ENCODE results near the gene NTM. TPM values are rescaled to one million over a fixed set of nuclear protein-coding genes. Genes with fewer than 3 reads are reported as not detected.

The NTM gene
- total RNA-seq, 1 experiment from 2014 or later, result 0.73 TPM

DNA sequence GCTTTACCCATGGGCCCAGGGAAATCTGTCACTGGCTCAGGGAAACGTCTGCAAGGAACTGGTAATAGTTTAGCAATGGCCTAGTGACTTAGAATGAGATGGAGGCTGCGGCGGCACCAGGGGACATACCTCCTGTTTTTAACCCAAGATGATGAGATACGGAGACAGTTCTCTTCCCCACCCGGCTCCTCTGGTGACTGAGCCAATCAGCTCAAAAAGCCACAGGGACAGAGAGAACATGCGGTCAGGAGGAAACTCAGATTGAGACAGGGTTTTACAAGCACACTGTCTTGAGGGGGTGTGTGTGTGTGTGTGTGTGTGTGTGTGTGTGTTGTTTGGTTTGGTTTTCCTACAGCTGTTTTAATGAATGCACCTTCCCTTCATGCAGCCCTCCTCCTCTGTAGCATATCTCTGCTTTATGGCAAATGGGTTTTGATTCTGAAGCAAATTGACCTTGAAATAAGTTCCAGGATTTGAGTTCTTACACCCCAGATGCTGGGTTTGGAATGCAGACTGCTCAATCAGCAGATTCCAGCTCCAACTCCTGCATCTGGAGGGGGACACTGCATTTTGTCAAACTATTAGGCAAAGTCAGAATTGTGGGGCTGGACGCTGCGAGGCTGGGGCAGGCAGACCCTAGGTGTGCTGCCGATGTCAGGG, 246.2 kb downstream of the NTM start:
- no TSS peak for BruUV-seq (replicated peaks)
- Histone ChIP-seq H3K27me3 (replicated peaks; ENCODE audit: control insufficient read depth, insufficient read depth, low read length) (0 out of 2 replicates have a peak, but pooled peaks cover 1% of the 10 kb centered on the region), H3K36me3 (ENCODE audit: control insufficient read depth, insufficient read depth, low read length) (no peaks in the 10 kb centered on the region), H3K9me3 (no peaks in the 10 kb centered on the region), H3K4me3 (ENCODE audit: low read depth, low read length) (no peak overlapping the region), H3K4me1 (no peaks in the 10 kb centered on the region)
- intact Hi-C loops (cut with micrococcal nuclease; ENCODE audit: unreplicated experiment), result no loop called here
- Mint-ChIP-seq H3K9me3 (ENCODE audit: unreplicated experiment) (no peaks in the 10 kb centered on the region), H3K4me1 (ENCODE audit: low read depth, unreplicated experiment) (no peaks in the 10 kb centered on the region), H3K36me3 (ENCODE audit: insufficient read depth, unreplicated experiment) (no peaks in the 10 kb centered on the region), H3K4me3 (ENCODE audit: unreplicated experiment) (no peak overlapping the region), H3K27ac (ENCODE audit: unreplicated experiment) (no peak overlapping the region), H3K27me3 (ENCODE audit: insufficient read depth, unreplicated experiment) (peaks cover 23% of the 10 kb centered on the region)
- TF ChIP-seq, protein P1, sequence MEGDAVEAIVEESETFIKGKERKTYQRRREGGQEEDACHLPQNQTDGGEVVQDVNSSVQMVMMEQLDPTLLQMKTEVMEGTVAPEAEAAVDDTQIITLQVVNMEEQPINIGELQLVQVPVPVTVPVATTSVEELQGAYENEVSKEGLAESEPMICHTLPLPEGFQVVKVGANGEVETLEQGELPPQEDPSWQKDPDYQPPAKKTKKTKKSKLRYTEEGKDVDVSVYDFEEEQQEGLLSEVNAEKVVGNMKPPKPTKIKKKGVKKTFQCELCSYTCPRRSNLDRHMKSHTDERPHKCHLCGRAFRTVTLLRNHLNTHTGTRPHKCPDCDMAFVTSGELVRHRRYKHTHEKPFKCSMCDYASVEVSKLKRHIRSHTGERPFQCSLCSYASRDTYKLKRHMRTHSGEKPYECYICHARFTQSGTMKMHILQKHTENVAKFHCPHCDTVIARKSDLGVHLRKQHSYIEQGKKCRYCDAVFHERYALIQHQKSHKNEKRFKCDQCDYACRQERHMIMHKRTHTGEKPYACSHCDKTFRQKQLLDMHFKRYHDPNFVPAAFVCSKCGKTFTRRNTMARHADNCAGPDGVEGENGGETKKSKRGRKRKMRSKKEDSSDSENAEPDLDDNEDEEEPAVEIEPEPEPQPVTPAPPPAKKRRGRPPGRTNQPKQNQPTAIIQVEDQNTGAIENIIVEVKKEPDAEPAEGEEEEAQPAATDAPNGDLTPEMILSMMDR (IDR thresholded peaks at IDR 0.05; ENCODE audit: insufficient read depth in 1 of 2, low read depth in 1 of 2, low read length in 1 of 2, severe bottlenecking in 1 of 2, unreplicated experiment in 1 of 2), result no peak
- CTCF ChIA-PET, result no interaction called here
- no peak for DNase-seq
- POLR2A ChIA-PET, result no interaction called here

DNA sequence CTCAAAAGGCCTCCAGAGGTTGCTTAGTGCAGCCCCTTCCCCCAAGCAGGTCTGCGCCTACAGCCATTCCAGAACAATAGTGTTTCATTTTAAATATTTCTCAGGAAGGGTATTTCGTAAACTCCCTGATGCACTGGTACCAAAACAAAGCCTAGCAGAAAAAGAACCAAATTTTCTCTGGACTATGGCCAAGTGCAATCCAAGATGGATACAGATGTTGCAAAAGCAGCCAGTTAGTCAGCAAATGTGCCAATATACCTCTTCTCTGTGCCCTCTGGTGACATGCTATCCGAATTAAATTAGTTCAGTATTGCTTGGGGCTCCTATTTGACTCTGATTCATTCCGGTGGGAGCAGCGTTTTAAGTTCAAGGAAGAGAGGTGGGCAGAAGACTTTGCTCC, 247.8 kb downstream of the NTM start:
- CTCF ChIA-PET, result no interaction called here
- Histone ChIP-seq H3K4me3 (ENCODE audit: low read depth, low read length) (no peak overlapping the region), H3K9me3 (no peaks in the 10 kb centered on the region), H3K4me1 (no peaks in the 10 kb centered on the region), H3K36me3 (ENCODE audit: control insufficient read depth, insufficient read depth, low read length) (no peaks in the 10 kb centered on the region), H3K27me3 (replicated peaks; ENCODE audit: control insufficient read depth, insufficient read depth, low read length) (0 out of 2 replicates have a peak, but pooled peaks cover 1% of the 10 kb centered on the region)
- TF ChIP-seq, protein P1 (IDR thresholded peaks at IDR 0.05; ENCODE audit: insufficient read depth in 1 of 2, low read depth in 1 of 2, low read length in 1 of 2, severe bottlenecking in 1 of 2, unreplicated experiment in 1 of 2), result no peak
- no TSS peak for BruUV-seq (replicated peaks)
- Mint-ChIP-seq H3K27me3 (ENCODE audit: insufficient read depth, unreplicated experiment) (peaks cover 22% of the 10 kb centered on the region), H3K9me3 (ENCODE audit: unreplicated experiment) (no peaks in the 10 kb centered on the region), H3K36me3 (ENCODE audit: insufficient read depth, unreplicated experiment) (no peaks in the 10 kb centered on the region), H3K27ac (ENCODE audit: unreplicated experiment) (no peak overlapping the region), H3K4me3 (ENCODE audit: unreplicated experiment) (no peak overlapping the region), H3K4me1 (ENCODE audit: low read depth, unreplicated experiment) (no peaks in the 10 kb centered on the region)
- POLR2A ChIA-PET, result no interaction called here
- intact Hi-C loops (cut with micrococcal nuclease; ENCODE audit: unreplicated experiment), result no loop called here
- DNase-seq, result no peak

DNA sequence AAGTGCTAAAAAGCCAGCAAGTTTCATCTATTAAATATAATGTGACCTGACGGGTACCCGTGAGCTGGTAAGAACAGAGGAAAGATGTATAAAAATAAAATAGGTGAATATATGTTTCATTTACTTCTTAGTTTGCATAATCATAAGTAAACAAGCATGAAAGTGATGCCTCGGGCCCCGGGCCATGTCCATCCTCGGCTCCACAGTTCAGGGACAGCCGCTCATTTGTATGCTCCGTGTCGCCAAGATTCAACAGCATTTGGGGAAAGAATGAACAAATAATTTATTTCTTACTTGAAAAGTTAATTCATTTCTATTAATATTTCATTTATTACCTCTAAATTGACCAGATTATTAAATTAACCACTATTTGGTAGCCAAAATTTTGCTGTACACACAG, 251.8 kb downstream of the NTM start:
- Mint-ChIP-seq H3K36me3 (ENCODE audit: insufficient read depth, unreplicated experiment) (no peaks in the 10 kb centered on the region), H3K27me3 (ENCODE audit: insufficient read depth, unreplicated experiment) (peaks cover 23% of the 10 kb centered on the region), H3K4me1 (ENCODE audit: low read depth, unreplicated experiment) (no peaks in the 10 kb centered on the region), H3K9me3 (ENCODE audit: unreplicated experiment) (no peaks in the 10 kb centered on the region), H3K27ac (ENCODE audit: unreplicated experiment) (no peak overlapping the region), H3K4me3 (ENCODE audit: unreplicated experiment) (no peak overlapping the region)
- Histone ChIP-seq H3K9me3 (no peaks in the 10 kb centered on the region), H3K27me3 (replicated peaks; ENCODE audit: control insufficient read depth, insufficient read depth, low read length) (no peaks in the 10 kb centered on the region), H3K4me1 (no peaks in the 10 kb centered on the region), H3K36me3 (ENCODE audit: control insufficient read depth, insufficient read depth, low read length) (no peaks in the 10 kb centered on the region), H3K4me3 (ENCODE audit: low read depth, low read length) (no peak overlapping the region)
- ChIA-PET POLR2A (no interaction called here), CTCF (no interaction called here)
- TF ChIP-seq, protein P1 (IDR thresholded peaks at IDR 0.05; ENCODE audit: insufficient read depth in 1 of 2, low read depth in 1 of 2, low read length in 1 of 2, severe bottlenecking in 1 of 2, unreplicated experiment in 1 of 2), result no peak
- DNase-seq, result no peak
- intact Hi-C loops (cut with micrococcal nuclease; ENCODE audit: unreplicated experiment), result no loop called here
- no TSS peak for BruUV-seq (replicated peaks)

Data from Caco-2 (cell line).